Activated CD4-positive, alpha-beta memory T cell treated with anti-CD3 and anti-CD28 coated beads, Interleukin-2, amount 10 ng/mL, durations not matched to agents 7 days and 5 days (primary cell): ENCODE data around the gene OR5K3. TPM values are rescaled to one million over a fixed set of nuclear protein-coding genes. Genes with fewer than 3 reads are reported as not detected.

Source experiments
- total RNA-seq, 2 experiments: library from RNA; stranded (reverse); gene quantifications; one replicate each; pipeline ENCODE4 v1.2.3, GENCODE V29; 2021

OR5K3 gene
- total RNA-seq, 2 experiments from 2014 or later, result not detected

Other genes with a start within 250 kb of the OR5K3 start
- not detected for gene OR5H14, start 243.2 kb upstream of the OR5K3 start, total RNA-seq
- not detected for gene OR5H15, start 224.0 kb upstream of the OR5K3 start, total RNA-seq
- gene OR5H6, start 126.4 kb upstream of the OR5K3 start, total RNA-seq, result not detected
- not detected for gene OR5H2, start 108.2 kb upstream of the OR5K3 start, total RNA-seq
- not detected for gene OR5K4, start 36.8 kb upstream of the OR5K3 start, total RNA-seq
- not detected for gene OR5K1, start 72.5 kb downstream of the OR5K3 start, total RNA-seq
- not detected for gene OR5K2, start 107.0 kb downstream of the OR5K3 start, total RNA-seq
- gene CLDND1, start 132.2 kb downstream of the OR5K3 start, total RNA-seq, result 100 to 1,000 TPM; 673 to 683 TPM
- 100 to 1,000 TPM; 111 TPM for gene GPR15, start 141.3 kb downstream of the OR5K3 start, total RNA-seq
- 10 to 100 TPM; 75.9 to 78.0 TPM for gene CPOX, start 202.9 kb downstream of the OR5K3 start, total RNA-seq